ENCODE results near the gene TBKBP1.

The TBKBP1 gene

DNA sequence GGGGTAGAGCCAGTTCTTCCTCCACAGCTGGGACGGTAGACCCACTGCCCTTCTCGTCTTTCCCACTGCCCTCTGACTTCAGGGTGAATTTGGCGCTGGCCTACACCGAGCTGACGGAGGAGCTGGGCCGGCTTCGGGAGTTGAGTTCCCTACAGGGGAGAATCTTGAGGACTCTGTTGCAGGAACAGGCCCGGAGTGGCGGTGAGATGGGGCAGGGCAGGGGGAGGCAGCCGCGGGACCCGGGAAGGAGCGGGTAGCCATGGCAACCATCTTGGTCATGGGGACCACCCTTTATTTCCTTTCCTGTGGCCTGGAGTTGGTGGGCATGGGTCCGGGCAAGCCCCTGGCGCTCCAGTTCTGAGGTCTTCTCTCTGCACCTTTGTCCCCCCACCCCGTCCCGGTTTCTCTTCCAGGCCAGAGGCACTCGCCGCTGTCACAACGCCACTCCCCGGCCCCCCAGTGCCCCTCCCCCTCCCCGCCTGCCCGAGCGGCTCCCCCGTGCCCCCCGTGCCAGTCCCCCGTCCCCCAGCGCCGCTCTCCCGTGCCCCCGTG is 14.4 kb downstream of the TBKBP1 start:
- peaks cover 4% of the 10 kb centered on the region for H4K20me1 ChIP-seq (ENCODE audit: insufficient read depth, low read length)
- no peaks in the 10 kb centered on the region for H3K9me3 ChIP-seq (ENCODE audit: insufficient read depth, low read length, severe bottlenecking)
- no peak overlapping the region for H3K27ac ChIP-seq (ENCODE audit: low read length)
- H3K9ac ChIP-seq (ENCODE audit: low read depth, low read length): no peak overlapping the region
- no peaks in the 10 kb centered on the region for H3K27me3 ChIP-seq (ENCODE audit: insufficient read depth, low read length, poor library complexity)
- H3K36me3 ChIP-seq (ENCODE audit: insufficient read depth, low read length): no peaks in the 10 kb centered on the region
- no peak for TF ChIP-seq EZH2 (IDR thresholded peaks at IDR 0.05; ENCODE audit: borderline replicate concordance, low read depth, low read length, severe bottlenecking)
- TF ChIP-seq, protein P1, sequence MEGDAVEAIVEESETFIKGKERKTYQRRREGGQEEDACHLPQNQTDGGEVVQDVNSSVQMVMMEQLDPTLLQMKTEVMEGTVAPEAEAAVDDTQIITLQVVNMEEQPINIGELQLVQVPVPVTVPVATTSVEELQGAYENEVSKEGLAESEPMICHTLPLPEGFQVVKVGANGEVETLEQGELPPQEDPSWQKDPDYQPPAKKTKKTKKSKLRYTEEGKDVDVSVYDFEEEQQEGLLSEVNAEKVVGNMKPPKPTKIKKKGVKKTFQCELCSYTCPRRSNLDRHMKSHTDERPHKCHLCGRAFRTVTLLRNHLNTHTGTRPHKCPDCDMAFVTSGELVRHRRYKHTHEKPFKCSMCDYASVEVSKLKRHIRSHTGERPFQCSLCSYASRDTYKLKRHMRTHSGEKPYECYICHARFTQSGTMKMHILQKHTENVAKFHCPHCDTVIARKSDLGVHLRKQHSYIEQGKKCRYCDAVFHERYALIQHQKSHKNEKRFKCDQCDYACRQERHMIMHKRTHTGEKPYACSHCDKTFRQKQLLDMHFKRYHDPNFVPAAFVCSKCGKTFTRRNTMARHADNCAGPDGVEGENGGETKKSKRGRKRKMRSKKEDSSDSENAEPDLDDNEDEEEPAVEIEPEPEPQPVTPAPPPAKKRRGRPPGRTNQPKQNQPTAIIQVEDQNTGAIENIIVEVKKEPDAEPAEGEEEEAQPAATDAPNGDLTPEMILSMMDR (IDR thresholded peaks at IDR 0.05; ENCODE audit: borderline replicate concordance, extremely low read depth, low read length, poor library complexity, severe bottlenecking): no peak
- 0 out of 2 replicates have a peak, but pooled peaks cover under 1% of the 10 kb centered on the region for H3K4me1 ChIP-seq (ENCODE audit: insufficient read depth, low read length)
- no peak overlapping the region for H2AFZ ChIP-seq (ENCODE audit: low read depth, low read length)
- H3K4me2 ChIP-seq (ENCODE audit: insufficient read depth, low read length): no peak overlapping the region
- DNase-seq (no peak), ATAC-seq (ENCODE audit: insufficient read depth, low read depth) (no peak)
- no peak overlapping the region for H3K4me3 ChIP-seq (ENCODE audit: low read depth in 1 of 2, low read length in 2 of 2)
- H3K79me2 ChIP-seq (ENCODE audit: insufficient read depth, low read length): no peaks in the 10 kb centered on the region

DNA sequence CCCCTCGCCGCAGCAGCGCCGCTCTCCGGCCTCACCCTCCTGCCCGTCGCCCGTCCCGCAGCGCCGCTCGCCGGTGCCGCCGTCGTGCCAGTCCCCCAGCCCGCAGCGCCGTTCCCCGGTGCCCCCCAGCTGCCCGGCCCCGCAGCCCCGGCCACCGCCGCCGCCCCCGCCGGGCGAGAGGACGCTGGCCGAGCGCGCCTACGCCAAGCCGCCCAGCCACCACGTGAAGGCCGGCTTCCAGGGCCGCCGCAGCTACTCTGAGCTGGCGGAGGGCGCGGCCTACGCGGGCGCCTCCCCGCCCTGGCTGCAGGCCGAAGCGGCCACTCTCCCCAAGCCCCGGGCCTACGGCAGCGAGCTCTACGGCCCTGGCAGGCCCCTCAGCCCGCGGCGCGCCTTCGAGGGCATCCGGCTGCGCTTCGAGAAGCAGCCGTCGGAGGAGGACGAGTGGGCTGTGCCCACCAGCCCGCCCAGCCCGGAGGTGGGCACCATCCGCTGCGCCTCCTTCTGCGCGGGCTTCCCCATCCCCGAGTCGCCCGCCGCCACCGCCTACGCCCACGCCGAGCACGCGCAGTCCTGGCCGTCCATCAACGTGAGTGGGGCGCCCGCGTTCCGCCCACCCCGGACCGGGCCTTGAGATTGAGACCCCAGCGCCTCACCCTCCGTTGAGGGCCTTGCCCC is 15.0 kb downstream of the TBKBP1 start:
- Histone ChIP-seq H4K20me1 (ENCODE audit: insufficient read depth, low read length) (peaks cover 4% of the 10 kb centered on the region), H3K4me3 (ENCODE audit: low read depth in 1 of 2, low read length in 2 of 2) (no peak overlapping the region)
- TF ChIP-seq, protein P1 (IDR thresholded peaks at IDR 0.05; ENCODE audit: borderline replicate concordance, extremely low read depth, low read length, poor library complexity, severe bottlenecking): no peak

DNA sequence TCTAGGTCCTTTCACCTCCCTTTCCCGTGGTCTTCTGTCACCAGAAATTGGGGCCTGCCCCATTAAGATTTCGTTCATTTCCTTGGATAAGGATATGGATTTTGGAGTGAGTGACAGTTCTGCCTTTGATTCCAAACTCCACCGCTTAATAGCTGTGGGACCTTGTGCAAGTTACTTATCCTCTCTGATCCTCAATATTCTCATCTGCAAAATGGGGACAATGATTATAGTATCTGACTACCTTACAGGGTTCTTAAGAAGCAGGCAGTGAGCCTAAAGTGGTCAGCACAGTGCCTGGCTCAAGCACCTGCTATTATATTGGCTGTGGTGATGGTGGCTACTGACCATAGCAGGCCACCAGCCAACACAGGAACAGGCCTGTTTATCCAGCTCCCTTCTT is 15.6 kb downstream of the TBKBP1 start:
- H3K27ac ChIP-seq (ENCODE audit: low read length): no peak overlapping the region
- H3K4me1 ChIP-seq (ENCODE audit: insufficient read depth, low read length): no peaks in the 10 kb centered on the region
- H3K4me2 ChIP-seq (ENCODE audit: insufficient read depth, low read length): no peak overlapping the region
- no peaks in the 10 kb centered on the region for H3K36me3 ChIP-seq (ENCODE audit: insufficient read depth, low read length)
- H2AFZ ChIP-seq (ENCODE audit: low read depth, low read length): no peak overlapping the region
- no peaks in the 10 kb centered on the region for H3K79me2 ChIP-seq (ENCODE audit: insufficient read depth, low read length)
- H3K9ac ChIP-seq (ENCODE audit: low read depth, low read length): no peak overlapping the region
- H3K27me3 ChIP-seq (ENCODE audit: insufficient read depth, low read length, poor library complexity): no peaks in the 10 kb centered on the region
- no peaks in the 10 kb centered on the region for H3K9me3 ChIP-seq (ENCODE audit: insufficient read depth, low read length, severe bottlenecking)
- H3K4me3 ChIP-seq (ENCODE audit: low read depth in 1 of 2, low read length in 2 of 2): no peak overlapping the region
- no peak for DNase-seq
- ATAC-seq (ENCODE audit: insufficient read depth, low read depth): no peak
- peaks cover 4% of the 10 kb centered on the region for H4K20me1 ChIP-seq (ENCODE audit: insufficient read depth, low read length)
- TF ChIP-seq, protein P1 (IDR thresholded peaks at IDR 0.05; ENCODE audit: borderline replicate concordance, extremely low read depth, low read length, poor library complexity, severe bottlenecking): no peak
- no peak for TF ChIP-seq EZH2 (IDR thresholded peaks at IDR 0.05; ENCODE audit: borderline replicate concordance, low read depth, low read length, severe bottlenecking)

More for the DNA sequence above, 15.0 kb downstream of the TBKBP1 start:
- no peaks in the 10 kb centered on the region for H3K79me2 ChIP-seq (ENCODE audit: insufficient read depth, low read length)
- no peaks in the 10 kb centered on the region for H3K9me3 ChIP-seq (ENCODE audit: insufficient read depth, low read length, severe bottlenecking)
- no peak overlapping the region for H3K4me2 ChIP-seq (ENCODE audit: insufficient read depth, low read length)
- no peaks in the 10 kb centered on the region for H3K36me3 ChIP-seq (ENCODE audit: insufficient read depth, low read length)
- H2AFZ ChIP-seq (ENCODE audit: low read depth, low read length): no peak overlapping the region
- H3K27ac ChIP-seq (ENCODE audit: low read length): no peak overlapping the region
- H3K27me3 ChIP-seq (ENCODE audit: insufficient read depth, low read length, poor library complexity): no peaks in the 10 kb centered on the region
- ATAC-seq (ENCODE audit: insufficient read depth, low read depth): no peak
- no peaks in the 10 kb centered on the region for H3K4me1 ChIP-seq (ENCODE audit: insufficient read depth, low read length)
- H3K9ac ChIP-seq (ENCODE audit: low read depth, low read length): no peak overlapping the region
- no peak for DNase-seq
